Upper lobe of left lung (tissue), 6 donors: ENCODE data around the gene PALMD. TPM values are rescaled to one million over a fixed set of nuclear protein-coding genes. Genes with fewer than 3 reads are reported as not detected.

Experiments
- ATAC-seq, 2 donors: fragments of 200-7000 bp; cut with Tn5 transposase; one replicate each; pipeline ENCODE4 v1.9.1; 2022; ENCODE audit warnings: mild to moderate bottlenecking in 2 of 2, moderate library complexity in 2 of 2; ENCODE audit not compliant: low FRiP score in 2 of 2
- DNase-seq, 2 donors: peaks; one replicate each; pipeline ENCODE4 v3.0.0-alpha.2; 2019 to 2020
- H3K27ac ChIP-seq, 4 donors: fragments of 200-600 bp; sonication (generic); one replicate each; pipeline ENCODE4 v1.5.1; 2016 to 2019
- H3K27me3 ChIP-seq, 4 donors: fragments of 200-600 bp; sonication (generic); one replicate each; pipeline ENCODE4 v1.5.1; 2017 to 2019
- H3K36me3 ChIP-seq, 4 donors: fragments of 200-600 bp; sonication (generic); one replicate each; pipeline ENCODE4 v1.5.1; 2016 to 2019
- H3K4me1 ChIP-seq, 4 donors: fragments of 200-600 bp; sonication (generic); one replicate each; pipeline ENCODE4 v1.5.1; 2018 to 2019
- H3K4me3 ChIP-seq, 4 donors: fragments of 200-600 bp; sonication (generic); one replicate each; pipeline ENCODE4 v1.5.1; 2017 to 2019; ENCODE audit warnings: mild to moderate bottlenecking in 2 of 4, moderate library complexity in 1 of 4
- H3K9me3 ChIP-seq, 4 donors: fragments of 200-600 bp; sonication (generic); one replicate each; pipeline ENCODE4 v1.5.1; 2018 to 2019
- CTCF ChIP-seq, 6 experiments: fragments of 450-650 bp in 4 of 6; fragments of 200-600 bp in 2 of 6; sonication (generic) in 2 of 6; IDR thresholded peaks; one replicate each; pipeline ENCODE4 v1.5.1; 2016 to 2019; ENCODE audit warnings: antibody characterized with exemption in 6 of 6
- EP300 ChIP-seq, 4 donors: sonication (generic); formaldehyde crosslinking; IDR thresholded peaks; one replicate each; pipeline ENCODE4 v1.5.1; 2017; ENCODE audit warnings: antibody characterized with exemption in 4 of 4, control low read depth in 2 of 4
- POLR2A ChIP-seq, 4 donors: fragments of 450-650 bp; IDR thresholded peaks; one replicate each; pipeline ENCODE4 v1.5.1; 2016 to 2017; ENCODE audit warnings: antibody characterized with exemption in 4 of 4, mild to moderate bottlenecking in 2 of 4
- POLR2AphosphoS5 ChIP-seq, 2 donors: sonication (generic); formaldehyde crosslinking; IDR thresholded peaks; one replicate each; pipeline ENCODE4 v1.5.1; 2017; ENCODE audit warnings: antibody characterized with exemption in 2 of 2
- WGBS, 2 donors: methylation state at CpG; one replicate each; pipeline ENCODE4 v1.1.5; 2017 to 2018; 5-methylcytosine and 5-hydroxymethylcytosine counted together
- total RNA-seq, 6 donors: library from RNA; depleted of rRNA in 4 of 6; stranded (reverse); fragments of >200 nt in 4 of 6; gene quantifications; one replicate each; pipeline versions ENCODE4 v1.1.0 to v1.2.1, GENCODE V29; 2016 to 2021
- donor health status: DM: no; HTN: no; CAD: no; lungs with moderate emphysema.
- donor health status: DM: no; HTN: yes; CAD: no; lungs with severe emphysema.

PALMD gene
- total RNA-seq, 6 donors from 2014 or later, result 11.0 to 30.6 (median 23.7) TPM

GRCh38 chr1:99669821-99670220 is 23.9 kb downstream of the PALMD start:
- H3K27me3 ChIP-seq, result no peaks in the 10 kb centered on the region
- WGBS, 2 donors, result 89 to 100% methylated on average over 2 of the region's 2 CpGs
- no peak overlapping the region for H3K4me3 ChIP-seq
- no peak overlapping the region for H3K27ac ChIP-seq
- DNase-seq (no peak), ATAC-seq (no peak)
- no peaks in the 10 kb centered on the region for H3K9me3 ChIP-seq
- no peak for TF ChIP-seq POLR2AphosphoS5 (IDR thresholded peaks at IDR 0.05)
- TF ChIP-seq POLR2A (IDR thresholded peaks at IDR 0.05), result no peak
- TF ChIP-seq CTCF (IDR thresholded peaks at IDR 0.05), result no peak
- no peak for TF ChIP-seq EP300 (IDR thresholded peaks at IDR 0.05)
- peaks cover 0 to 23% (median 0%) of the 10 kb centered on the region in 4 donors for H3K36me3 ChIP-seq
- peaks cover 0 to 13% (median 2%) of the 10 kb centered on the region in 4 donors for H3K4me1 ChIP-seq

- H3K4me3 ChIP-seq, result no peak overlapping the region
- 74 to 77% methylated on average over 1 of the region's 1 CpG for WGBS, 2 donors
- no peak for TF ChIP-seq POLR2A (IDR thresholded peaks at IDR 0.05)
- TF ChIP-seq POLR2AphosphoS5 (IDR thresholded peaks at IDR 0.05), result no peak
- no peak for TF ChIP-seq CTCF (IDR thresholded peaks at IDR 0.05)
- no peak for TF ChIP-seq EP300 (IDR thresholded peaks at IDR 0.05)
- H3K27ac ChIP-seq, result no peak overlapping the region
- ATAC-seq (no peak), DNase-seq (no peak)
- H3K4me1 ChIP-seq, result peaks cover 0 to 11% (median 2%) of the 10 kb centered on the region in 4 donors
- H3K9me3 ChIP-seq, result no peaks in the 10 kb centered on the region
- H3K27me3 ChIP-seq, result no peaks in the 10 kb centered on the region
- H3K36me3 ChIP-seq, result peaks cover 0 to 23% (median 0%) of the 10 kb centered on the region in 4 donors
Measured at GRCh38 chr1:99670583-99670982, 24.7 kb downstream of the PALMD start.

- H3K36me3 ChIP-seq, result peaks cover 0 to 23% (median 0%) of the 10 kb centered on the region in 4 donors
- H3K4me3 ChIP-seq, result no peak overlapping the region
- peak overlapping the region in 1 of 4 donors; percentile 30 for H3K27ac ChIP-seq
- H3K4me1 ChIP-seq, result peaks cover 0 to 11% (median 2%) of the 10 kb centered on the region in 4 donors
- DNase-seq, result no peak
- no peak for TF ChIP-seq CTCF (IDR thresholded peaks at IDR 0.05)
- TF ChIP-seq EP300 (IDR thresholded peaks at IDR 0.05), result no peak
- TF ChIP-seq POLR2AphosphoS5 (IDR thresholded peaks at IDR 0.05), result no peak
- TF ChIP-seq POLR2A (IDR thresholded peaks at IDR 0.05), result no peak
- no peaks in the 10 kb centered on the region for H3K27me3 ChIP-seq
- no peak for ATAC-seq
- H3K9me3 ChIP-seq, result no peaks in the 10 kb centered on the region
- WGBS, 2 donors, result 78 to 83% methylated on average over 4 of the region's 4 CpGs
Measured at GRCh38 chr1:99672038-99672437, 26.1 kb downstream of the PALMD start.

GRCh38 chr1:99672530-99673213 is 26.8 kb downstream of the PALMD start:
- TF ChIP-seq EP300 (IDR thresholded peaks at IDR 0.05) (no peak), POLR2A (IDR thresholded peaks at IDR 0.05) (no peak), CTCF (IDR thresholded peaks at IDR 0.05) (no peak), POLR2AphosphoS5 (IDR thresholded peaks at IDR 0.05) (no peak)
- Histone ChIP-seq H3K9me3 (no peaks in the 10 kb centered on the region), H3K27ac (peak overlapping the region in 2 of 4 donors; percentile 6 to 30), H3K4me3 (no peak overlapping the region), H3K27me3 (no peaks in the 10 kb centered on the region), H3K4me1 (peaks cover 0 to 11% (median 2%) of the 10 kb centered on the region in 4 donors), H3K36me3 (peaks cover 0 to 22% (median 0%) of the 10 kb centered on the region in 4 donors)
- DNase-seq, result no peak
- ATAC-seq, result no peak
- 73 to 74% methylated on average over 6 of the region's 6 CpGs for WGBS, 2 donors

- WGBS, 2 donors, result 76 to 85% methylated on average over 4 of the region's 5 CpGs
- Histone ChIP-seq H3K4me1 (peaks cover 0 to 11% (median 2%) of the 10 kb centered on the region in 4 donors), H3K36me3 (peaks cover 0 to 17% (median 0%) of the 10 kb centered on the region in 4 donors), H3K27me3 (no peaks in the 10 kb centered on the region), H3K27ac (peak overlapping the region in 1 of 4 donors; percentile 30), H3K9me3 (no peaks in the 10 kb centered on the region), H3K4me3 (no peak overlapping the region)
- no peak for TF ChIP-seq CTCF (IDR thresholded peaks at IDR 0.05)
- TF ChIP-seq EP300 (IDR thresholded peaks at IDR 0.05), result no peak
- no peak for TF ChIP-seq POLR2AphosphoS5 (IDR thresholded peaks at IDR 0.05)
- no peak for TF ChIP-seq POLR2A (IDR thresholded peaks at IDR 0.05)
- no peak for DNase-seq
- no peak for ATAC-seq
Measured at GRCh38 chr1:99673315-99673714, 27.4 kb downstream of the PALMD start.
